Astrocyte (in vitro differentiated cells and primary cell): ENCODE results near the gene NEBL. TPM values are rescaled to one million over a fixed set of nuclear protein-coding genes. Genes with fewer than 3 reads are reported as not detected.

Source experiments
- DNase-seq: peaks from one replicate; pipeline ENCODE4 v3.0.0-alpha.2; 2010; ENCODE audit warnings: low read depth
- FAIRE-seq: peaks from 2 replicates; lab custom pipeline; 2011; peaks lifted over from hg19 to GRCh38; lab: Jason Lieb, UNC
- H2AFZ ChIP-seq: 2 replicates; pipeline ENCODE4 v1.6.0; 2012; ENCODE audit warnings: low read depth, low read length, inconsistent platforms
- H3K27ac ChIP-seq: 2 replicates; pipeline ENCODE4 v1.5.1; 2011; ENCODE audit warnings: low read depth, low read length, inconsistent platforms
- H3K27me3 ChIP-seq: 2 replicates; pipeline ENCODE4 v1.6.0; 2011; ENCODE audit warnings: low read length, inconsistent platforms; ENCODE audit not compliant: insufficient read depth
- H3K36me3 ChIP-seq: 2 replicates; pipeline ENCODE4 v1.5.1; 2011; ENCODE audit warnings: low read length, inconsistent platforms; ENCODE audit not compliant: insufficient read depth
- H3K4me1 ChIP-seq: 2 replicates; pipeline ENCODE4 v1.5.1; 2011; ENCODE audit warnings: low read length, inconsistent platforms; ENCODE audit not compliant: insufficient read depth
- H3K4me2 ChIP-seq: 2 replicates; pipeline ENCODE4 v1.6.0; 2012; ENCODE audit warnings: low read length, inconsistent platforms
- H3K4me3 ChIP-seq: 2 replicates; pipeline ENCODE4 v1.5.1; 2011; ENCODE audit warnings: low read depth, mild to moderate bottlenecking, low read length, inconsistent platforms; ENCODE audit not compliant: insufficient read depth
- H3K79me2 ChIP-seq: 2 replicates; pipeline ENCODE4 v1.6.0; 2012; ENCODE audit warnings: mild to moderate bottlenecking, low read length, inconsistent platforms; ENCODE audit not compliant: insufficient read depth
- H3K9ac ChIP-seq: 2 replicates; pipeline ENCODE4 v1.6.0; 2012; ENCODE audit warnings: mild to moderate bottlenecking, low read length, inconsistent platforms
- H3K9me3 ChIP-seq: 2 replicates; pipeline ENCODE4 v1.5.1; 2012; ENCODE audit warnings: low read depth, mild to moderate bottlenecking, low read length, inconsistent platforms; ENCODE audit not compliant: insufficient read depth
- H4K20me1 ChIP-seq: 2 replicates; pipeline ENCODE4 v1.6.0; 2012; ENCODE audit warnings: low read length, inconsistent platforms; ENCODE audit not compliant: insufficient read depth
- H3K27ac Mint-ChIP-seq: one replicate; pipeline ENCODE4 v1.8.0; 2021; ENCODE audit warnings: mild to moderate bottlenecking, mixed read lengths; ENCODE audit not compliant: unreplicated experiment
- H3K27me3 Mint-ChIP-seq: one replicate; pipeline ENCODE4 v1.8.0; 2021; ENCODE audit warnings: low read depth, mixed read lengths; ENCODE audit not compliant: unreplicated experiment
- H3K36me3 Mint-ChIP-seq: one replicate; pipeline ENCODE4 v1.8.0; 2021; ENCODE audit warnings: low read depth, mixed read lengths; ENCODE audit not compliant: unreplicated experiment
- H3K4me1 Mint-ChIP-seq: one replicate; pipeline ENCODE4 v1.8.0; 2021; ENCODE audit warnings: low read depth, mixed read lengths; ENCODE audit not compliant: unreplicated experiment
- H3K4me3 Mint-ChIP-seq: one replicate; pipeline ENCODE4 v1.8.0; 2021; ENCODE audit warnings: mild to moderate bottlenecking, moderate library complexity, mixed read lengths; ENCODE audit not compliant: unreplicated experiment
- H3K9me3 Mint-ChIP-seq: one replicate; pipeline ENCODE4 v1.8.0; 2021; ENCODE audit warnings: mild to moderate bottlenecking, mixed read lengths; ENCODE audit not compliant: unreplicated experiment
- CTCF ChIP-seq: IDR thresholded peaks from 2 replicates; pipeline ENCODE4 v1.5.1; 2011; ENCODE audit warnings: low read depth, mild to moderate bottlenecking, inconsistent platforms, low read length, moderate library complexity; ENCODE audit not compliant: insufficient read depth
- EZH2 ChIP-seq: IDR thresholded peaks from 2 replicates; pipeline ENCODE4 v1.6.1; 2012; ENCODE audit warnings: mild to moderate bottlenecking, low read length, inconsistent platforms; ENCODE audit not compliant: insufficient read depth
- total RNA-seq: library from RNA; stranded (reverse); gene quantifications from 2 replicates; pipeline ENCODE4 v1.2.1, GENCODE V29; 2021

NEBL gene
- total RNA-seq, 1 donor from 2014 or later, result 6.0 TPM

DNA sequence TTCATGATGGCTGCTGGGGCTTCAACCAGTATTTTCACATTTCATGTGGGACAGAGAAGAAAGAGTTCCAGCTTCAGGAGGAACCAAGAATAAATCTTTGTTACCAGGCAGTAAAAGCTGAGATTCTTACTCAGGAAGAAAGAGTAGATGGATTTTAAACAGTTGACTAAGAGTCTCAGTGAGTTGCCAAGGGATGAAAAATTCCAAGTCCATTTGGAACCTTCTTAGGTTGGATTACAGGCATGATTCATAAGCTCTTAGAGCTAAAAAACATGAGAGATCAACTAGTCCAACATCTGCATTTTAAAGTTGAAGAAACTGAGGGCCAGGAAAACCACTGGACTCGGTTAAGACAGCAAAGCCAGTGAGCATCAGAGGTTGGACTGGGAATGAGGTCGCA lies 148.6 kb downstream of the NEBL start:
- no peaks in the 10 kb centered on the region for H3K4me1 ChIP-seq
- no peak for DNase-seq
- no peaks in the 10 kb centered on the region for H3K9me3 ChIP-seq
- no peaks in the 10 kb centered on the region for H3K27me3 Mint-ChIP-seq
- no peak overlapping the region for H3K9ac ChIP-seq
- no peak overlapping the region for H2AFZ ChIP-seq
- H3K79me2 ChIP-seq, result no peaks in the 10 kb centered on the region
- no peak for FAIRE-seq
- H3K4me3 Mint-ChIP-seq, result no peak overlapping the region
- no peak overlapping the region for H3K27ac ChIP-seq
- no peak overlapping the region for H3K4me3 ChIP-seq
- no peaks in the 10 kb centered on the region for H3K27me3 ChIP-seq
- H3K36me3 ChIP-seq, result no peaks in the 10 kb centered on the region
- peaks cover 4% of the 10 kb centered on the region for H3K4me1 Mint-ChIP-seq
- no peak overlapping the region for H3K4me2 ChIP-seq
- H3K9me3 Mint-ChIP-seq, result peaks cover 12% of the 10 kb centered on the region
- H3K27ac Mint-ChIP-seq, result no peak overlapping the region
- no peak for TF ChIP-seq EZH2
- TF ChIP-seq CTCF, result no peak
- H3K36me3 Mint-ChIP-seq, result peaks cover 5% of the 10 kb centered on the region
- H4K20me1 ChIP-seq, result no peaks in the 10 kb centered on the region

GRCh38 chr10:20747782-20748181 lies 149.3 kb downstream of the NEBL start:
- Mint-ChIP-seq H3K9me3 (peaks cover 12% of the 10 kb centered on the region), H3K36me3 (peaks cover 5% of the 10 kb centered on the region), H3K27ac (no peak overlapping the region), H3K27me3 (no peaks in the 10 kb centered on the region), H3K4me1 (peaks cover 4% of the 10 kb centered on the region), H3K4me3 (no peak overlapping the region)
- Histone ChIP-seq H3K79me2 (no peaks in the 10 kb centered on the region), H3K36me3 (no peaks in the 10 kb centered on the region), H3K9ac (no peak overlapping the region), H3K9me3 (no peaks in the 10 kb centered on the region), H2AFZ (no peak overlapping the region), H3K4me1 (no peaks in the 10 kb centered on the region), H3K27ac (no peak overlapping the region), H3K4me2 (no peak overlapping the region), H4K20me1 (no peaks in the 10 kb centered on the region), H3K27me3 (no peaks in the 10 kb centered on the region), H3K4me3 (no peak overlapping the region)
- FAIRE-seq (no peak), DNase-seq (no peak)
- no peak for TF ChIP-seq EZH2
- TF ChIP-seq CTCF, result no peak

DNA sequence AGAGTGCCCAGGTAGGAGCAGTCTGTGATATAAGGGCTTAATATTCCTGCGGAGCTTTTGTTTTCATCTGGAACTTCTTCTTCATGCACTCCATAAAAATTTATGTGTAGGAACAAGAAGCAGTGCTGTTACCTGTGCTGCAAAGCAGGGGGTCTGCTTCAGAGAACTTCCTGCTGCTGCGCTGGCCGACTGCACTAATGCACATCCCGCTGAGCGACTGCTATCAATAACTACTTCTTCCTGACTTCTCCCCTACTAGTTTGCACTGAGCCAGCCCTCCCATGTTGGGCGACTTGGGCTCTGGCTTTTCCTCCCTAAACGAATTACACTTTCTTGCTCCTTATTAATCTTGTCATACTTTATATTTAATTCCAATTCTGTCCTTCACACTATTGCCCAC lies 150.3 kb downstream of the NEBL start:
- no peaks in the 10 kb centered on the region for H4K20me1 ChIP-seq
- no peak overlapping the region for H3K9ac ChIP-seq
- no peaks in the 10 kb centered on the region for H3K36me3 ChIP-seq
- Mint-ChIP-seq H3K27ac (no peak overlapping the region), H3K4me1 (peaks cover 6% of the 10 kb centered on the region), H3K36me3 (peaks cover 5% of the 10 kb centered on the region), H3K9me3 (peaks cover 12% of the 10 kb centered on the region), H3K4me3 (no peak overlapping the region), H3K27me3 (no peaks in the 10 kb centered on the region)
- H3K4me1 ChIP-seq, result no peaks in the 10 kb centered on the region
- H2AFZ ChIP-seq, result no peak overlapping the region
- TF ChIP-seq CTCF (no peak), EZH2 (no peak)
- H3K79me2 ChIP-seq, result no peaks in the 10 kb centered on the region
- no peak for DNase-seq
- FAIRE-seq, result no peak
- no peak overlapping the region for H3K4me2 ChIP-seq
- H3K9me3 ChIP-seq, result no peaks in the 10 kb centered on the region
- no peaks in the 10 kb centered on the region for H3K27me3 ChIP-seq
- no peak overlapping the region for H3K4me3 ChIP-seq
- H3K27ac ChIP-seq, result no peak overlapping the region
